ENCODE data around the gene HTRA1. TPM values are rescaled to one million over a fixed set of nuclear protein-coding genes. Genes with fewer than 3 reads are reported as not detected.

The HTRA1 gene
- total RNA-seq, 3 donors from 2014 or later = 0.13 to 0.41 (median 0.26) TPM

DNA sequence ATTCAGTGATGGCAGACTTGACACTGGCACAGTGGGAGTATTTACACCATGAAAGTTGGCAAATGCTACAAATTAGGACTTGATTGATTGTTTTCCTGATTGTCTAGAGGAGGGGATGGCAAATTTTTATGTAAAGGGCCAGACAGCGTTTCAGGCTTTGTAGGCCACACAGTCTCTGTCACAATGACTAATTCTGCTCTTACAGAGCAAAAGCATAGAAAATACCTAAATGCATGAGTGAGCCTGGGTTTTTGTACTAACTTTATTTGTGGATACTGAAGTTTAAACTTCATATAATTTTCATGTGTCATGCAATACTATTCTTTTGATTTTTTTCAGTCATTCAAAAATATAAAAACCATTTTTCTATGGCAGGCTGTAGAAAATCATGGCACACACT, 15.9 kb upstream of the HTRA1 start:
- ATAC-seq = no peak
- no peak for DNase-seq
- Mint-ChIP-seq H3K9me3 (peaks cover 1% of the 10 kb centered on the region), H3K4me1 (ENCODE audit: low read depth) (no peaks in the 10 kb centered on the region), H3K36me3 (ENCODE audit: insufficient read depth) (peaks cover under 1% of the 10 kb centered on the region), H3K27me3 (ENCODE audit: low read depth) (peaks cover 5% of the 10 kb centered on the region), H3K4me3 (no peak overlapping the region)

- Mint-ChIP-seq H3K27me3 (ENCODE audit: low read depth) (peaks cover 8% of the 10 kb centered on the region), H3K36me3 (ENCODE audit: insufficient read depth) (no peaks in the 10 kb centered on the region), H3K9me3 (no peaks in the 10 kb centered on the region), H3K4me3 (no peak overlapping the region), H3K4me1 (ENCODE audit: low read depth) (no peaks in the 10 kb centered on the region)
- DNase-seq = no peak
- ATAC-seq = no peak
Observed at GRCh38 chr10:122445904-122446303, 15.4 kb upstream of the HTRA1 start.

DNA sequence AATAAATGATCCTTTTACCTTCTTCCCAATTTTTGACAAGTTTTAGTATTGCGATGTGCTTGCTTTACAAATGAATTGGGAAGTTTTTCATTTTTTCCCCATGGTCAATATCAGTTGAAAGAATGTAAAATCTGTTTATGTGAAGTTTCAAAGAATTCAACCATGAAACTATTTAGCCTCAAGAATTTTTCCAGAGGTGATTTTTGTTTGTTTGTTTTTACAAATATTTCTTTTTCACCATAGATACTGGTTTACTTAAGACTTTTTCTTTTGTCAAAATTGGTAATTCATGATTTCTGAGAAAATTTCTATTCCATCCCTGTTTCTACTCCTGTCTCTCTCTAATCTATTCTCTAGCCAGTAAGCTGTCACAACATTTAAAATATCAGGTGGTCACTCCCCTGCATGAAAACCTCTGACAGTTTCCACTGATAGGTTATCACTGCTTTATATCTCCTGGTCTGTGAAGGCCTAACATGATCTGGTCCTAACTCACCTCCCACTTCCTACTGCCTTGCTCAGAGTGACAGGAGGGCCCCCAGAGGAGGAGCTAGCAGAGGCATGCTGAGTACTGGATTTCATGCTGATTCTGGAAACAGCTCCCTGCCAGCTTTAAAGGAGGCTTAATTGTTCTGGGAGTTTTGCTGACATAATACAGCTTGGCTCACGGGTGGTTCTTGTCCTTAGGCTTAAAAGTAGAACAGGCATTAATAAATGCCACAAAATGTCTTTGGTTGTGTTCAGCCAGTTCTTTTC, 14.5 kb upstream of the HTRA1 start:
- no peak for DNase-seq
- ATAC-seq = no peak
- Mint-ChIP-seq H3K9me3 (no peaks in the 10 kb centered on the region), H3K4me1 (ENCODE audit: low read depth) (no peaks in the 10 kb centered on the region), H3K27me3 (ENCODE audit: low read depth) (peaks cover 9% of the 10 kb centered on the region), H3K4me3 (no peak overlapping the region), H3K36me3 (ENCODE audit: insufficient read depth) (no peaks in the 10 kb centered on the region)

GRCh38 chr10:122448600-122448999, 12.8 kb upstream of the HTRA1 start:
- ATAC-seq (no peak), DNase-seq (no peak)
- Mint-ChIP-seq H3K27me3 (ENCODE audit: low read depth) (peaks cover 9% of the 10 kb centered on the region), H3K9me3 (no peaks in the 10 kb centered on the region), H3K36me3 (ENCODE audit: insufficient read depth) (no peaks in the 10 kb centered on the region), H3K4me3 (no peak overlapping the region), H3K4me1 (ENCODE audit: low read depth) (no peaks in the 10 kb centered on the region)

DNA sequence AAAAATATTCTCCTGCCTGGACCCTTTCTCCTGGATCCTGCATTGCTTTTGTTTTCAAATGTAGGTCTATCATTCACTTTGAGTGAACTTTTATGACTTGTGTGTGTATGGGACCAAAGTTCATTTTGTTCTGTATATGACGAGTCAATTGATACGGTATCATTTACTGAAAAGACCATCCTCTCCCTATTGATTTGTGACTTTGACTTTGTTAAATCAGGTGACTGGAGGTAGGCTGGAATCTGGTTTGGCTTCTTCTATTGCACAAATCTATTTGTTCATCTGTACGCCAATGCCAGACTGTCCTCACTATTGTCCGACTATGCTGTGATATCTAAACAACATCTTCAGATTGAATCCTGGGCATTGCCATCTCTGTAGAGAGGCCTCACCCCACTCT, 12.2 kb upstream of the HTRA1 start:
- no peak overlapping the region for H3K4me3 Mint-ChIP-seq
- no peak for ATAC-seq
- no peaks in the 10 kb centered on the region for H3K36me3 Mint-ChIP-seq (ENCODE audit: insufficient read depth)

GRCh38 chr10:122450353-122450990, 10.9 kb upstream of the HTRA1 start:
- Mint-ChIP-seq H3K4me1 (ENCODE audit: low read depth) (no peaks in the 10 kb centered on the region), H3K36me3 (ENCODE audit: insufficient read depth) (no peaks in the 10 kb centered on the region), H3K27me3 (ENCODE audit: low read depth) (peaks cover 11% of the 10 kb centered on the region), H3K9me3 (no peaks in the 10 kb centered on the region), H3K4me3 (no peak overlapping the region)
- DNase-seq = no peak
- no peak for ATAC-seq

More for the DNA sequence above, 12.2 kb upstream of the HTRA1 start:
- Mint-ChIP-seq H3K27me3 (ENCODE audit: low read depth) (peaks cover 9% of the 10 kb centered on the region), H3K9me3 (no peaks in the 10 kb centered on the region), H3K4me1 (ENCODE audit: low read depth) (no peaks in the 10 kb centered on the region)
- DNase-seq = no peak

DNA sequence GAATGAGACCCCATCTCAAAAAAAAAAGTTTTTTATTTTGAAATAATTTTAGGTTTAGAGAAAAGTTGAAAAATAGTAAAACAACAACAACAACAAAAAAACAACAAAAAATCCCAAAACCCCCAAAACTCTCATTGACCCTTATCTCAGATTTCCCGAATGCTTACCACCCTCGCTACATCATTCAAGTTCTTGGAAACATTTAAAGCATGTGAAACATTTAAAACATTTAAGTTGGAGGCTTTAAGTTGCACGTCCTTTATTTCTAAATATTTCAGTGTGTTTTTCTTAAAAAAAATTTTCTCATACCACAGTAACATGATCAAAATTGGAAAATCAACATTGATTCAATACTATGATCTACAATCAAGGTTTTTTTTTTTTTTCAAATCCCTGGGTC, 7.3 kb upstream of the HTRA1 start:
- Mint-ChIP-seq H3K4me3 (no peak overlapping the region), H3K4me1 (ENCODE audit: low read depth) (no peaks in the 10 kb centered on the region), H3K9me3 (no peaks in the 10 kb centered on the region), H3K27me3 (ENCODE audit: low read depth) (peaks cover 29% of the 10 kb centered on the region), H3K36me3 (ENCODE audit: insufficient read depth) (no peaks in the 10 kb centered on the region)
- DNase-seq (no peak), ATAC-seq (no peak)

- Mint-ChIP-seq H3K9me3 (no peaks in the 10 kb centered on the region), H3K27me3 (ENCODE audit: low read depth) (peaks cover 33% of the 10 kb centered on the region), H3K36me3 (ENCODE audit: insufficient read depth) (no peaks in the 10 kb centered on the region)
Observed at GRCh38 chr10:122454603-122455080, 6.7 kb upstream of the HTRA1 start, which contains the start of gene ARMS2. Gene ARMS2 (plus strand): TSS chr10:122454653. CDS start chr10:122454728, 75 bp downstream.

DNA sequence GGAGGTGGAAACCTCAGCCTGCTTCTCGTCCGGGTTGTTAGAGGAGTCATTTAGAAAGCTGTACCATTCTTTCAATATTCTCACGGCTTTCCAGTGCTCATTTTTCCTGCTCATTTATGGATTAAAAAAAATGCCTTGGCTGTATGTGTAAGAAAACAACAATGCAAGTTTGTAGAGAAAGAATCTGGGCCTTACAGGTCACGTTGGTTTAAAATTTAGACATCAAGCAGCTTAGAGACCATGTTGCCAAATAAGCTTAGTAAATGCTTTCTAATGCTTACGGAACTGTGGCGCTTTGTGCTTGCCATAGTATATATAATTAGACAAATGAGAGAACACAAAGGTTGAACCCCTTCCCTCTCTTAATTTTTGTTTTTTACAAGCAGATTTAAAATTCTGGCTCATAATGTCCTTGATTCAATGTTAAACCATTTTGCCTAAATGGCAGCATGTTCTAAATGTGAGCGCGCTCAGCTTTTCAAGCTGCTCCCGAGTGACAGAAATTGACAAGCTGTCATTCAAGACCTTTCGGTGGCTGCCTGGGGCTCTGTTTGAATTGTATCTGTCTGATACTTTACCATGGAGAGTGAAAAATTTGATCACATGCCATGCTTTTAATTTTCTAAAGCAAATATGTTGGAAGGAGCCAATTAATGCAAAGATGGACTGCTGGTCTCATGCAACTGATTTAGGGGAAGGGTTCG, 5.8 kb upstream of the HTRA1 start:
- H3K27me3 Mint-ChIP-seq (ENCODE audit: low read depth) = peaks cover 36% of the 10 kb centered on the region
- peaks cover 2% of the 10 kb centered on the region for H3K4me1 Mint-ChIP-seq (ENCODE audit: low read depth)
- H3K36me3 Mint-ChIP-seq (ENCODE audit: insufficient read depth) = no peaks in the 10 kb centered on the region
- ATAC-seq = no peak
- H3K9me3 Mint-ChIP-seq = no peaks in the 10 kb centered on the region
- DNase-seq = no peak
- no peak overlapping the region for H3K4me3 Mint-ChIP-seq

More at GRCh38 chr10:122454603-122455080, 6.7 kb upstream of the HTRA1 start, which contains the start of gene ARMS2:
- H3K4me3 Mint-ChIP-seq = no peak within 1 kb of the TSS
- ATAC-seq (no peak), DNase-seq (no peak)
- H3K4me1 Mint-ChIP-seq (ENCODE audit: low read depth) = peaks cover 1% of the 10 kb centered on the region

DNA sequence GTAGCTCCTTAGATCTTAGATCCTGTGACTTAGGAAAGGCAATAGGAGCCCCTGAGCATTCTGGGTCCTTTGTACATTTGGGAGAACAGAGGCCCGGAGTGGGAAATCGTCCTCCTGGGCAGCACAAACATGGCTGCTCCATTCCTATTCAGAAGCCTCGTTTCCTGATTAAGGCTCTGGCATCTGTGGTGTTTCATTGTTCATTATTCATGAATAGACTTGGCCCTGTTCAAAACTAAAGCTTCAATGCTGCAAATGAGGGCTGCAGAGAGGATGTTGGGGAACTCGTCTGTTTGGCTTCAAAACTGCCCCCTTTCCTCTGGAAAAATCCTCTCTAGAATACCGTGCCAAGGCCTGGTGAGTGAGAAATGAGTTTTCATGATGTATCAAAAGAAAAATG, 3.4 kb upstream of the HTRA1 start:
- no peak overlapping the region for H3K4me3 Mint-ChIP-seq
- H3K36me3 Mint-ChIP-seq (ENCODE audit: insufficient read depth) = no peaks in the 10 kb centered on the region
- no peak for ATAC-seq
- H3K27me3 Mint-ChIP-seq (ENCODE audit: low read depth) = peaks cover 43% of the 10 kb centered on the region
- peaks cover 11% of the 10 kb centered on the region for H3K4me1 Mint-ChIP-seq (ENCODE audit: low read depth)
- DNase-seq = no peak
- H3K9me3 Mint-ChIP-seq = no peaks in the 10 kb centered on the region

DNA sequence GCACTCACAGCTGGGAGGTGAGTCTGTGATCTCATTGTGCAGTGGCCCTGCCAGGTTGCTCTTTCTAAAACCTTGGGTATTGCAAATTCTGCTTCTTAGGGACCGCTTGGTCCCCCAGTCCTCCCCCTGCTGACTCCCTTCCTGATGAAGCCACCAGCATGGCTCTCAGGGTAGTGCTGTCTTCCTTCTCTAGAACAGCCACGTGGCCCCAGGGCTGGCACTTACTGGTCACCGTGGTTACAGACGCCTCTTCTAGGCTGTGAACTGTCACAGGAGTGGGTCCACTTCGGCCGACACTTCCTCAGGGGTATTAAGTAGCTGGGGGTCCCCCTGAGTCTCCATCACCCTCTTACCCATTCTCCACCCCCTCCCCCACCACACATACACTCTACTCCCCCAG, 2.7 kb upstream of the HTRA1 start:
- ATAC-seq (no peak), DNase-seq (no peak)
- Mint-ChIP-seq H3K4me1 (ENCODE audit: low read depth) (peaks cover 13% of the 10 kb centered on the region), H3K36me3 (ENCODE audit: insufficient read depth) (no peaks in the 10 kb centered on the region), H3K9me3 (no peaks in the 10 kb centered on the region), H3K27me3 (ENCODE audit: low read depth) (peaks cover 51% of the 10 kb centered on the region), H3K4me3 (no peak overlapping the region)

GRCh38 chr10:122459561-122460273, 1.6 kb upstream of the HTRA1 start:
- Mint-ChIP-seq H3K4me3 (peak overlapping the region; percentile 21), H3K27me3 (ENCODE audit: low read depth) (peaks cover 60% of the 10 kb centered on the region), H3K9me3 (no peaks in the 10 kb centered on the region), H3K4me1 (ENCODE audit: low read depth) (peaks cover 13% of the 10 kb centered on the region), H3K36me3 (ENCODE audit: insufficient read depth) (no peaks in the 10 kb centered on the region)
- DNase-seq (no peak), ATAC-seq (no peak)

GRCh38 chr10:122460891-122461293, 461 bp upstream of the HTRA1 start:
- Mint-ChIP-seq H3K4me3 (peak overlapping the region; percentile 29), H3K36me3 (ENCODE audit: insufficient read depth) (no peaks in the 10 kb centered on the region), H3K9me3 (no peaks in the 10 kb centered on the region), H3K27me3 (ENCODE audit: low read depth) (peaks cover 56% of the 10 kb centered on the region), H3K4me1 (ENCODE audit: low read depth) (peaks cover 13% of the 10 kb centered on the region)
- DNase-seq (no peak), ATAC-seq (no peak)
